Gastrocnemius medialis (tissue), 4 donors: Measurements from ENCODE around the gene CEACAM21.

Source experiments
- POLR2A ChIP-seq, 2 donors: fragments of 450-650 bp; IDR thresholded peaks; one replicate each; pipeline ENCODE4 v1.6.1; 2017; ENCODE audit warnings: antibody characterized with exemption in 2 of 2, mild to moderate bottlenecking in 2 of 2, moderate library complexity in 2 of 2
- TF ChIP-seq, protein P1 (sequence below), 5 experiments: fragments of 450-650 bp in 3 of 5; fragments of 200-600 bp in 2 of 5; sonication (generic) in 2 of 5; IDR thresholded peaks in 4 of 5; conservative IDR thresholded peaks in 1 of 5; 1 replicate in 4 of 5; 2 replicates in 1 of 5; pipeline ENCODE4 v1.5.1; 2016 to 2019; ENCODE audit warnings: antibody characterized with exemption in 5 of 5, mild to moderate bottlenecking in 3 of 5, moderate library complexity in 3 of 5

GRCh38 chr19:41529484-41530183 is 46.3 kb upstream of the CEACAM21 start:
- TF ChIP-seq, protein P1, sequence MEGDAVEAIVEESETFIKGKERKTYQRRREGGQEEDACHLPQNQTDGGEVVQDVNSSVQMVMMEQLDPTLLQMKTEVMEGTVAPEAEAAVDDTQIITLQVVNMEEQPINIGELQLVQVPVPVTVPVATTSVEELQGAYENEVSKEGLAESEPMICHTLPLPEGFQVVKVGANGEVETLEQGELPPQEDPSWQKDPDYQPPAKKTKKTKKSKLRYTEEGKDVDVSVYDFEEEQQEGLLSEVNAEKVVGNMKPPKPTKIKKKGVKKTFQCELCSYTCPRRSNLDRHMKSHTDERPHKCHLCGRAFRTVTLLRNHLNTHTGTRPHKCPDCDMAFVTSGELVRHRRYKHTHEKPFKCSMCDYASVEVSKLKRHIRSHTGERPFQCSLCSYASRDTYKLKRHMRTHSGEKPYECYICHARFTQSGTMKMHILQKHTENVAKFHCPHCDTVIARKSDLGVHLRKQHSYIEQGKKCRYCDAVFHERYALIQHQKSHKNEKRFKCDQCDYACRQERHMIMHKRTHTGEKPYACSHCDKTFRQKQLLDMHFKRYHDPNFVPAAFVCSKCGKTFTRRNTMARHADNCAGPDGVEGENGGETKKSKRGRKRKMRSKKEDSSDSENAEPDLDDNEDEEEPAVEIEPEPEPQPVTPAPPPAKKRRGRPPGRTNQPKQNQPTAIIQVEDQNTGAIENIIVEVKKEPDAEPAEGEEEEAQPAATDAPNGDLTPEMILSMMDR (IDR thresholded peaks at IDR 0.05 in 4 of 5, conservative IDR thresholded peaks at IDR 0.05 in 1 of 5): no peak
- no peak for TF ChIP-seq POLR2A (IDR thresholded peaks at IDR 0.05)
